HG03439 (cell line): ENCODE measurements around the gene NYAP2.

Experiments used
- ATAC-seq: cut with Tn5 transposase; IDR thresholded peaks from one replicate; pipeline ENCODE4 v1.9.1; 2021; ENCODE audit warnings: mild to moderate bottlenecking, moderate library complexity; ENCODE audit not compliant: unreplicated experiment

The NYAP2 gene

GRCh38 chr2:225693259-225693658 lies 293.7 kb downstream of the NYAP2 start:
- no peak for ATAC-seq

- ATAC-seq = no peak
These were observed 295.2 kb downstream of the NYAP2 start for GRCh38 chr2:225694664-225695063.

- ATAC-seq = no peak
These were observed 298.4 kb downstream of the NYAP2 start for GRCh38 chr2:225697936-225698335.
